SU-DHL-6 (cell line): Measurements from ENCODE around the gene CCN6.

ENCODE experiments used
- EZH2phosphoT487 ChIP-seq: fragments of 200-600 bp; sonication (generic), shearing (Covaris generic); conservative IDR thresholded peaks from 2 replicates; pipeline ENCODE4 v1.6.1; 2018; ENCODE audit warnings: mild to moderate bottlenecking, antibody characterized with exemption, low read length, moderate library complexity, mixed read lengths
- TF ChIP-seq, protein P1 (sequence below): fragments of 200-600 bp; sonication (generic); IDR thresholded peaks from one replicate; pipeline ENCODE4 v1.5.1; 2017; ENCODE audit warnings: antibody characterized with exemption, mild to moderate bottlenecking, low read length, moderate library complexity; ENCODE audit not compliant: insufficient read depth, poor library complexity, severe bottlenecking

DNA sequence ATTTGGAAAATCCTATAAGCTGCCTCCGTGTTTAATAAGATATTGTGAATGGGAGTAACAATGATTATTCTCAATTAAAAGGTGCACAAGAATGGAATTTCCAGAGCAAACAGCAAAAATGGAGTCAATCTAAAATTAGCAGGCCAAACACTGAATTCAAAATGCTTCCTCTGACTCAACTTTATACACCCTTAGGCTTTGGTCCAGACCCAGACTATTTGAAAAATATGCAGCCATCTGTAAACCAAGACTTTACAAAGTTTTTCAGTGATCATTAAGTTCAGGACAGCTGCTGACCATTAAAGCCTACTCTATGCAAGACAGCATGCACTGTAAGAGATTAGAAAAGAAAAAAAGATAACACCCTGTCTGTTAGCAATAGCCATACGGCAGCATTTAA lies 39.4 kb upstream of the CCN6 start:
- TF ChIP-seq, protein P1, sequence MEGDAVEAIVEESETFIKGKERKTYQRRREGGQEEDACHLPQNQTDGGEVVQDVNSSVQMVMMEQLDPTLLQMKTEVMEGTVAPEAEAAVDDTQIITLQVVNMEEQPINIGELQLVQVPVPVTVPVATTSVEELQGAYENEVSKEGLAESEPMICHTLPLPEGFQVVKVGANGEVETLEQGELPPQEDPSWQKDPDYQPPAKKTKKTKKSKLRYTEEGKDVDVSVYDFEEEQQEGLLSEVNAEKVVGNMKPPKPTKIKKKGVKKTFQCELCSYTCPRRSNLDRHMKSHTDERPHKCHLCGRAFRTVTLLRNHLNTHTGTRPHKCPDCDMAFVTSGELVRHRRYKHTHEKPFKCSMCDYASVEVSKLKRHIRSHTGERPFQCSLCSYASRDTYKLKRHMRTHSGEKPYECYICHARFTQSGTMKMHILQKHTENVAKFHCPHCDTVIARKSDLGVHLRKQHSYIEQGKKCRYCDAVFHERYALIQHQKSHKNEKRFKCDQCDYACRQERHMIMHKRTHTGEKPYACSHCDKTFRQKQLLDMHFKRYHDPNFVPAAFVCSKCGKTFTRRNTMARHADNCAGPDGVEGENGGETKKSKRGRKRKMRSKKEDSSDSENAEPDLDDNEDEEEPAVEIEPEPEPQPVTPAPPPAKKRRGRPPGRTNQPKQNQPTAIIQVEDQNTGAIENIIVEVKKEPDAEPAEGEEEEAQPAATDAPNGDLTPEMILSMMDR = no peak
- no peak for TF ChIP-seq EZH2phosphoT487
